GM19240 (cell line): ENCODE results near the gene LTBP3.

Source experiments
- DNase-seq: peaks from one replicate; pipeline ENCODE4 v3.0.0; 2011; ENCODE audit warnings: low spot score; ENCODE audit not compliant: insufficient read length

Gene LTBP3

GRCh38 chr11:65498727-65498976, 59.5 kb downstream of the LTBP3 start:
- DNase-seq: no peak

GRCh38 chr11:65498042-65498726, 60.0 kb downstream of the LTBP3 start:
- no peak for DNase-seq

GRCh38 chr11:65497141-65498041, 60.8 kb downstream of the LTBP3 start:
- DNase-seq: no peak

- no peak for DNase-seq
Observed at GRCh38 chr11:65496304-65497140, 61.6 kb downstream of the LTBP3 start.

- no peak for DNase-seq
Observed at GRCh38 chr11:65493367-65494176, 64.6 kb downstream of the LTBP3 start.

GRCh38 chr11:65492637-65493366, 65.4 kb downstream of the LTBP3 start:
- no peak for DNase-seq

GRCh38 chr11:65492387-65492636, 65.8 kb downstream of the LTBP3 start:
- no peak for DNase-seq

- no peak for DNase-seq
Observed at GRCh38 chr11:65491614-65492386, 66.4 kb downstream of the LTBP3 start.

GRCh38 chr11:65491163-65491465, 67.0 kb downstream of the LTBP3 start:
- DNase-seq: no peak

- DNase-seq: no peak
Observed at GRCh38 chr11:65489706-65490320, 68.3 kb downstream of the LTBP3 start.

GRCh38 chr11:65489035-65489705, 69.0 kb downstream of the LTBP3 start:
- DNase-seq: no peak
